Testis (tissue), 2 donors: Measurements from ENCODE around the gene SLC30A9.

ENCODE experiments used
- CTCF ChIP-seq, 3 experiments: fragments of 450-650 bp in 2 of 3; fragments of 200-600 bp in 1 of 3; sonication (generic) in 1 of 3; IDR thresholded peaks; one replicate each; pipeline ENCODE4 v1.5.1; 2016 to 2019; ENCODE audit warnings: antibody characterized with exemption in 3 of 3, mild to moderate bottlenecking in 2 of 3, moderate library complexity in 1 of 3
- POLR2A ChIP-seq: fragments of 450-650 bp; IDR thresholded peaks from one replicate; pipeline ENCODE4 v1.6.1; 2017; ENCODE audit warnings: antibody characterized with exemption, mild to moderate bottlenecking, moderate library complexity

GRCh38 chr4:42136371-42136770 is 146.0 kb downstream of the SLC30A9 start:
- TF ChIP-seq POLR2A (no peak), CTCF (IDR thresholded peaks at IDR 0.05) (no peak)
